Measurements from ENCODE around the gene PCDH15. TPM values are rescaled to one million over a fixed set of nuclear protein-coding genes. Genes with fewer than 3 reads are reported as not detected.

Gene PCDH15
- total RNA-seq, 1 donor from 2014 or later: 2.1 TPM

DNA sequence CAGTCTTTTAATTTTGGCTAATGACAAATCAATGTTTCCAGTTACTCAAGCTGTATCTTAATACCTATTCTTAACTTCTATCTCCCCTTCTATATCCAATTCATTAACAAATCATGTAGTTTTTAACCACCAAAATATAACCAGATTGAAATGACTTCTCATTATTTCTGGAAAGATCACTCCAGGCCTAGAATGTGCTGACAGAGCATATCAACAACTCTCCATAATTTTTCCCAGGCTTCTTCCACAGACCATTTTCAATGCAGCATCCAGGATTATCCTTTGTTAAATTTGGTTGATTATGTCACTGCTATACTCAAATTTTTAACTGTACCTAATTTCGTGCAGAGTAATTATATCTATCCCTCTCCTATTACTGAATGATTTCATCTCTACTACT, 704.1 kb downstream of the PCDH15 start:
- H3K4me1 ChIP-seq: no peaks in the 10 kb centered on the region
- DNase-seq: no peak
- no peaks in the 10 kb centered on the region for H3K36me3 ChIP-seq
- intact Hi-C loops (cut with DNase I): no loop called here
- no peaks in the 10 kb centered on the region for H3K9me3 ChIP-seq
- ATAC-seq: no peak
- no peaks in the 10 kb centered on the region for H3K27me3 ChIP-seq (ENCODE audit: low read depth)
- H3K27ac ChIP-seq: no peak overlapping the region
- no peak overlapping the region for H3K4me3 ChIP-seq
- TF ChIP-seq, protein P1, sequence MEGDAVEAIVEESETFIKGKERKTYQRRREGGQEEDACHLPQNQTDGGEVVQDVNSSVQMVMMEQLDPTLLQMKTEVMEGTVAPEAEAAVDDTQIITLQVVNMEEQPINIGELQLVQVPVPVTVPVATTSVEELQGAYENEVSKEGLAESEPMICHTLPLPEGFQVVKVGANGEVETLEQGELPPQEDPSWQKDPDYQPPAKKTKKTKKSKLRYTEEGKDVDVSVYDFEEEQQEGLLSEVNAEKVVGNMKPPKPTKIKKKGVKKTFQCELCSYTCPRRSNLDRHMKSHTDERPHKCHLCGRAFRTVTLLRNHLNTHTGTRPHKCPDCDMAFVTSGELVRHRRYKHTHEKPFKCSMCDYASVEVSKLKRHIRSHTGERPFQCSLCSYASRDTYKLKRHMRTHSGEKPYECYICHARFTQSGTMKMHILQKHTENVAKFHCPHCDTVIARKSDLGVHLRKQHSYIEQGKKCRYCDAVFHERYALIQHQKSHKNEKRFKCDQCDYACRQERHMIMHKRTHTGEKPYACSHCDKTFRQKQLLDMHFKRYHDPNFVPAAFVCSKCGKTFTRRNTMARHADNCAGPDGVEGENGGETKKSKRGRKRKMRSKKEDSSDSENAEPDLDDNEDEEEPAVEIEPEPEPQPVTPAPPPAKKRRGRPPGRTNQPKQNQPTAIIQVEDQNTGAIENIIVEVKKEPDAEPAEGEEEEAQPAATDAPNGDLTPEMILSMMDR (IDR thresholded peaks at IDR 0.05): no peak

DNA sequence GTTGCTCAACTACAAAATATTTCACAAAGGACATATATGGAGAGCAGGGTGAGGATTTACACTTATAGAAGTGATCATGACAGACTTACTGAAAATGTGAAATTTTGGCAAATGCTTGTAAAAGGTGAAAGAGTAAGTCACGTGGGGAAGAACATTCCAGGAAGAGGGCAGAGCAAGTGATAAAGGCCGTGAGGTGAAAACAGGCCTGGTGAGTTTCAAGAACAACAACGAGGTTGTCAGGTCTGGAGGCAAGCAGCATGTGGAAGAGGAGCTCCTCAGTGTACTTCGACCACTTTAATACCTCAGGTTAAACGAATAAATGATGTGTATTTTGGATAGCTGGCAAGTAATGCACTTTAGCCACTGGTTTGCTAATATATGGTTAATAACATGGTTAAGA, 706.7 kb downstream of the PCDH15 start:
- TF ChIP-seq, protein P1 (IDR thresholded peaks at IDR 0.05): no peak
- Histone ChIP-seq H3K9me3 (no peaks in the 10 kb centered on the region), H3K27ac (no peak overlapping the region), H3K4me1 (no peaks in the 10 kb centered on the region), H3K4me3 (no peak overlapping the region), H3K36me3 (no peaks in the 10 kb centered on the region), H3K27me3 (ENCODE audit: low read depth) (no peaks in the 10 kb centered on the region)
- intact Hi-C loops (cut with DNase I): no loop called here
- DNase-seq (no peak), ATAC-seq (no peak)

DNA sequence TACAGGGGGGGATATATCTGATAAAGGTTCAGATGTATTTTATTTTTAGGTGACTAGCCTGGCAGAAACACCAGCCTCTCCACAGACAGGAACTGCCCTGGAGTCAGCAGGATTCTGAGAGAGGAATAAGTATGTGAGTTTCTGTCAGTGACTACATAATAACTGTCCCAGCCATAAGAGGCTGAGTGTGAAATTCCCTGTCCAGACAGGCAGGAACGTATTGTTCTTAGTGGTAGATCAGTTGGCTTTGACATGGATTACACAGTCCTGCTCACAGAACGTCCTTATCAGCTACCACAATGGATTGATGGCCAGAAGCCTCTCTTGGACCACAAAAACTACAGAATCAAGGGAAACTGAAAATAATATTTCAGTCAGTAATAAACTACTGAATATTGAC, 709.8 kb downstream of the PCDH15 start:
- Histone ChIP-seq H3K4me3 (no peak overlapping the region), H3K36me3 (no peaks in the 10 kb centered on the region), H3K27ac (no peak overlapping the region), H3K4me1 (no peaks in the 10 kb centered on the region), H3K9me3 (no peaks in the 10 kb centered on the region), H3K27me3 (ENCODE audit: low read depth) (no peaks in the 10 kb centered on the region)
- intact Hi-C loops (cut with DNase I): no loop called here
- DNase-seq (no peak), ATAC-seq (no peak)
- TF ChIP-seq, protein P1 (IDR thresholded peaks at IDR 0.05): no peak

DNA sequence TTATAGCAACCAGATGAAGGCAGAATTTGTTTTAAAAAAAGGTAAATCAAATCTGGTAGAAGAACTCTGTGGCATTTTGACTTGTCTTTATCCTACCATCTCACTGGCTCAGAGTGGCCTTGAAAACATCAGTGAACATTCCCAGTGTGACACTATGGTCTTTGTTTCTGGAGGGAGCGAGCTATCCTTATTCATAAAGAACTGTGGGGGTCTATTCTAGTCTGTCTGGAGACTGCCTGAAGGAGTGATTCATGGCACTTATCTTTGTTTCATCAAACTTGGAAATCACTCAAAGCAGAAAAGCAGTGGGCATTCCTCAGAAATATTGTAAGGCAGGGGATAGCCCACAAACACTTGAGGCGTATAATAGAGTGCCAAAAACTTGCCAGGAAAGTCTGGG, 719.1 kb downstream of the PCDH15 start:
- no peak overlapping the region for H3K27ac ChIP-seq
- intact Hi-C loops (cut with DNase I): no loop called here
- no peak for DNase-seq

DNA sequence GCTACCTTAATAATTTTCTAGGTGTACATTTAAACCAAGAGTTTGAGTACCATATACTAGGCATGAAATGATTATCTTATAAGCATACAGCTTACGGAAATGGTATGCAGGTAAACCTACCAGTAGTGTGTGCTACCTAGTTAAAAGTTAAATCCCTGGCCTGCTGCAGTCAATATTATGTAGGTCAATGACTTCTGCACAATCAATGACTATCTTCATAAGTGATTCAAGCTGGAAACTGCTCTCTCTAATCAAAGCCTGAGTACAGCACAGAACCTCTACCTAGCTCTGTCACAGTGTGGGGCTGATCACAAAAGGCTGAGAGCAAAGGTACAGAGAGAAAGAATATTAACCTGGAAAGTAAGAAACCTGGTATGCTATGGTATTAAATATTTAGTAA, 733.7 kb downstream of the PCDH15 start:
- no peaks in the 10 kb centered on the region for H3K27me3 ChIP-seq (ENCODE audit: low read depth)
- intact Hi-C loops (cut with DNase I): no loop called here
- TF ChIP-seq, protein P1 (IDR thresholded peaks at IDR 0.05): no peak
- H3K9me3 ChIP-seq: no peaks in the 10 kb centered on the region
- no peaks in the 10 kb centered on the region for H3K4me1 ChIP-seq
- no peak overlapping the region for H3K4me3 ChIP-seq
- no peak overlapping the region for H3K27ac ChIP-seq
- ATAC-seq (no peak), DNase-seq (no peak)
- H3K36me3 ChIP-seq: no peaks in the 10 kb centered on the region

More for the DNA sequence above, 719.1 kb downstream of the PCDH15 start:
- Histone ChIP-seq H3K36me3 (no peaks in the 10 kb centered on the region), H3K4me3 (no peak overlapping the region), H3K9me3 (no peaks in the 10 kb centered on the region), H3K4me1 (no peaks in the 10 kb centered on the region), H3K27me3 (ENCODE audit: low read depth) (no peaks in the 10 kb centered on the region)
- ATAC-seq: no peak
- TF ChIP-seq, protein P1 (IDR thresholded peaks at IDR 0.05): no peak

DNA sequence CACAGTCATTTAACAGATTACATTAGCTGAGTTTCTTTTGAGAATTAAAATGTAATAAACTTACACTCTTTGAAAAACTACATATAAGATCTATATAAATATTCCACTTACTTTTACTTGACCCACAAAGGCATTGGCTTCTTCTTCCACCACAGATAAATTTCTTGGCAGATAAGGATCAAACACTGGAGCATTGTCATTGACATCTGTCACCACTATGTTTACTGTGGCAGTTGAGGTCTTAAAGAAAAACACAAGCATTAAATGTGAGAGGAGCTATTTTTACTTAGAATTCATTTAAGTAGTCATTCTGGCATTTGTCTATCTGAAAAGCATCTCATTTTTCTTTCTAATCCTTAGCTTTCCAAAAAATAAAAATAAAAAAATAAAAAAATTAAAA, 734.4 kb downstream of the PCDH15 start:
- no peaks in the 10 kb centered on the region for H3K4me1 ChIP-seq
- no peaks in the 10 kb centered on the region for H3K36me3 ChIP-seq
- H3K9me3 ChIP-seq: no peaks in the 10 kb centered on the region
- TF ChIP-seq, protein P1 (IDR thresholded peaks at IDR 0.05): no peak
- H3K27me3 ChIP-seq (ENCODE audit: low read depth): no peaks in the 10 kb centered on the region
- H3K27ac ChIP-seq: no peak overlapping the region
- H3K4me3 ChIP-seq: no peak overlapping the region
- intact Hi-C loops (cut with DNase I): no loop called here
- no peak for ATAC-seq
- no peak for DNase-seq
